ENCODE measurements around the gene MGMT.
A peak's percentile ranks its signal among the peaks of the same experiment; 100 is the strongest.

MGMT gene

GRCh38 chr10:129654461-129654860 is 187.4 kb downstream of the MGMT start:
- H3K4me3 ChIP-seq (ENCODE audit: low read depth, low read length): no peak overlapping the region
- in situ Hi-C loops (cut with HindIII; ENCODE audit: low sequenced_read_pairs): no loop called here
- no peak for TF ChIP-seq CTCF (IDR thresholded peaks at IDR 0.05; ENCODE audit: low read depth, low read length)
- no peak for DNase-seq (ENCODE audit: low read depth, low spot score)

GRCh38 chr10:129655007-129655678 is 188.1 kb downstream of the MGMT start:
- TF ChIP-seq CTCF (IDR thresholded peaks at IDR 0.05; ENCODE audit: low read depth, low read length): no peak
- in situ Hi-C loops (cut with HindIII; ENCODE audit: low sequenced_read_pairs): no loop called here
- no peak for DNase-seq (ENCODE audit: low read depth, low spot score)
- H3K4me3 ChIP-seq (ENCODE audit: low read depth, low read length): no peak overlapping the region

GRCh38 chr10:129655679-129656031 is 188.6 kb downstream of the MGMT start:
- DNase-seq (ENCODE audit: low read depth, low spot score): no peak
- TF ChIP-seq CTCF (IDR thresholded peaks at IDR 0.05; ENCODE audit: low read depth, low read length): no peak
- in situ Hi-C loops (cut with HindIII; ENCODE audit: low sequenced_read_pairs): no loop called here

GRCh38 chr10:129656642-129657041 is 189.6 kb downstream of the MGMT start:
- no peak overlapping the region for H3K4me3 ChIP-seq (ENCODE audit: low read depth, low read length)
- no peak for DNase-seq (ENCODE audit: low read depth, low spot score)
- no peak for TF ChIP-seq CTCF (IDR thresholded peaks at IDR 0.05; ENCODE audit: low read depth, low read length)
- in situ Hi-C loops (cut with HindIII; ENCODE audit: low sequenced_read_pairs): no loop called here

More at GRCh38 chr10:129655679-129656031, 188.6 kb downstream of the MGMT start:
- no peak overlapping the region for H3K4me3 ChIP-seq (ENCODE audit: low read depth, low read length)

GRCh38 chr10:129657297-129658017 is 190.4 kb downstream of the MGMT start:
- no peak for DNase-seq (ENCODE audit: low read depth, low spot score)
- TF ChIP-seq CTCF (IDR thresholded peaks at IDR 0.05; ENCODE audit: low read depth, low read length): no peak
- no peak overlapping the region for H3K4me3 ChIP-seq (ENCODE audit: low read depth, low read length)
- in situ Hi-C loops (cut with HindIII; ENCODE audit: low sequenced_read_pairs): no loop called here

- TF ChIP-seq CTCF (IDR thresholded peaks at IDR 0.05; ENCODE audit: low read depth, low read length): peak; percentile 9
- no peak for DNase-seq (ENCODE audit: low read depth, low spot score)
- in situ Hi-C loops (cut with HindIII; ENCODE audit: low sequenced_read_pairs): no loop called here
- H3K4me3 ChIP-seq (ENCODE audit: low read depth, low read length): no peak overlapping the region
Observed at GRCh38 chr10:129658376-129659072, 191.5 kb downstream of the MGMT start.

Data from astrocyte of the spinal cord (primary cell).